GM23338 (cell line): ENCODE measurements around the gene STK39. TPM values are rescaled to one million over a fixed set of nuclear protein-coding genes. Genes with fewer than 3 reads are reported as not detected.

Source experiments
- ATAC-seq: fragments of 200-7000 bp; cut with Tn5 transposase; 3 replicates; pipeline ENCODE4 v1.9.1; 2020
- DNase-seq: peaks from one replicate; pipeline ENCODE4 v3.0.0-alpha.2; 2015; ENCODE audit warnings: low spot score
- H2AFZ ChIP-seq: fragments of 200-600 bp; sonication (generic); 2 replicates; pipeline ENCODE4 v1.8.0; 2016; ENCODE audit warnings: antibody characterized with exemption, mild to moderate bottlenecking, moderate library complexity
- H3F3A ChIP-seq: fragments of 200-600 bp; sonication (generic); replicated peaks from 2 replicates; pipeline ENCODE4 v1.8.0; 2017; ENCODE audit warnings: antibody characterized with exemption, mixed run types, low read depth
- H3K27ac ChIP-seq: fragments of 200-600 bp; sonication (generic); 2 replicates; pipeline ENCODE4 v1.6.1; 2016; ENCODE audit warnings: low read depth
- H3K27me3 ChIP-seq: fragments of 200-600 bp; sonication (generic); 2 replicates; pipeline ENCODE4 v1.8.0; 2016; ENCODE audit warnings: mild to moderate bottlenecking, mixed run types, moderate library complexity; ENCODE audit not compliant: insufficient read depth
- H3K36me3 ChIP-seq: fragments of 200-600 bp; sonication (generic); 2 replicates; pipeline ENCODE4 v1.8.0; 2016; ENCODE audit warnings: mild to moderate bottlenecking; ENCODE audit not compliant: insufficient read depth
- H3K4me1 ChIP-seq: fragments of 200-600 bp; sonication (generic); 2 replicates; pipeline ENCODE4 v1.8.0; 2016; ENCODE audit warnings: mild to moderate bottlenecking, moderate library complexity; ENCODE audit not compliant: insufficient read depth
- H3K4me2 ChIP-seq: fragments of 200-600 bp; sonication (generic); 2 replicates; pipeline ENCODE4 v1.7.1; 2017; ENCODE audit warnings: mixed run types
- H3K4me3 ChIP-seq: fragments of 200-600 bp; sonication (generic); 2 replicates; pipeline ENCODE4 v1.6.1; 2016; ENCODE audit warnings: mixed run types
- H3K79me2 ChIP-seq: fragments of 200-600 bp; sonication (generic); replicated peaks from 2 replicates; pipeline ENCODE4 v1.8.0; 2017; ENCODE audit warnings: mild to moderate bottlenecking; ENCODE audit not compliant: insufficient read depth
- H3K9me2 ChIP-seq: fragments of 200-600 bp; sonication (generic); 2 replicates; pipeline ENCODE4 v1.8.0; 2017; ENCODE audit not compliant: insufficient read depth
- H4K20me1 ChIP-seq: fragments of 200-600 bp; sonication (generic); replicated peaks from 2 replicates; pipeline ENCODE4 v1.8.0; 2017; ENCODE audit warnings: mild to moderate bottlenecking; ENCODE audit not compliant: insufficient read depth
- H3K27ac Mint-ChIP-seq: 2 replicates; pipeline ENCODE4 v1.8.0; 2020; ENCODE audit warnings: inconsistent platforms, mild to moderate bottlenecking, moderate library complexity, mixed read lengths
- H3K27me3 Mint-ChIP-seq: 3 replicates; pipeline ENCODE4 v1.8.0; 2022; ENCODE audit warnings: low read depth, mild to moderate bottlenecking, moderate library complexity, mixed read lengths, inconsistent platforms; ENCODE audit not compliant: insufficient read depth, poor library complexity
- H3K36me3 Mint-ChIP-seq: 3 replicates; pipeline ENCODE4 v1.8.0; 2021; ENCODE audit warnings: low read depth, mild to moderate bottlenecking, inconsistent platforms, moderate library complexity, mixed read lengths
- H3K4me1 Mint-ChIP-seq: 3 replicates; pipeline ENCODE4 v1.8.0; 2020; ENCODE audit warnings: mild to moderate bottlenecking, inconsistent platforms, mixed read lengths
- H3K4me3 Mint-ChIP-seq: 3 replicates; pipeline ENCODE4 v1.8.0; 2021; ENCODE audit warnings: moderate library complexity, mild to moderate bottlenecking, inconsistent platforms, mixed read lengths
- H3K9me3 Mint-ChIP-seq: 3 replicates; pipeline ENCODE4 v1.8.0; 2020; ENCODE audit warnings: moderate library complexity, mild to moderate bottlenecking, inconsistent platforms, mixed read lengths
- EZH2 ChIP-seq: fragments of 200-600 bp; sonication (generic); IDR thresholded peaks from one replicate; pipeline ENCODE4 v1.8.0; 2017; ENCODE audit warnings: antibody characterized with exemption, mild to moderate bottlenecking, low read depth; ENCODE audit not compliant: unreplicated experiment
- STAT1 ChIP-seq: IDR thresholded peaks from one replicate; pipeline ENCODE4 v1.6.1; 2016; ENCODE audit warnings: antibody characterized with exemption; ENCODE audit not compliant: unreplicated experiment
- polyA plus RNA-seq: library from polyadenylated mRNA; unstranded; fragments of >200 nt; fragmentation: Nextera tagmentation; extraction: Ambion mirVana; gene quantifications from 2 replicates; pipeline ENCODE4 v1.2.1, GENCODE V29; 2016
- total RNA-seq: library from RNA; depleted of rRNA; stranded (reverse); fragments of >200 nt; shearing (Covaris generic); gene quantifications from 2 replicates; pipeline ENCODE4 v1.2.3, GENCODE V29; 2014
- TF ChIP-seq, protein P1 (sequence below): IDR thresholded peaks from 2 replicates; pipeline ENCODE4 v1.6.1; 2016; ENCODE audit warnings: antibody characterized with exemption
- TF ChIP-seq, protein P2 (sequence below): fragments of 250-450 bp; sonication (Bioruptor Pico); IDR thresholded peaks from 2 replicates; pipeline ENCODE4 v1.5.0; 2020; ENCODE audit warnings: mild to moderate bottlenecking, moderate library complexity
- TF ChIP-seq, protein P3 (sequence below), 2 experiments: fragments of 200-600 bp in 1 of 2; sonication (generic) in 1 of 2; conservative IDR thresholded peaks; 2 replicates each; pipeline versions ENCODE4 v1.5.1 to v1.6.1; 2016 to 2017; ENCODE audit warnings: antibody characterized with exemption in 2 of 2, low read depth in 2 of 2, mild to moderate bottlenecking in 2 of 2, moderate library complexity in 1 of 2

The STK39 gene
- total and polyA plus RNA-seq, 2 experiments from 2014 or later: 9.5 to 16.9 TPM

DNA sequence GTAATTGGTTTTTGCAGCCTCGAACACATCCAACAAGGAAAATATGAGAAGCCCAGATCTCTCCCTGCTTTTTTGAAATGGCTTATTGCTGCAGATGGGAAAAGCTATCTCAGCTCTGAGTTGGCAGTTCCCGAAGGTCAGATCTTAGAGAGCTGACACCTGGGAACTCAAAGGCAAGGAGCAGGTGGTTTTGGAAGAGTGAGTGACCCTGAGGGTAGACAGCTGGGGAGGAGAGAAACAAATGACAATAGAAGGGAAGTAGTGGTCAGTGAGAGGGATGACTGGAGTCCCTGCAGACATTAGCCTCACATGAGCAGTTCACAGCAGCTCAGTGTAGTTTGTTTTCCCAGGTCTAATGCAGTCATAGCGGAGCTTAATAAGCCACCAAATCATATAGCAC, 317.9 kb downstream of the STK39 start (continued):
- TF ChIP-seq, protein P1, sequence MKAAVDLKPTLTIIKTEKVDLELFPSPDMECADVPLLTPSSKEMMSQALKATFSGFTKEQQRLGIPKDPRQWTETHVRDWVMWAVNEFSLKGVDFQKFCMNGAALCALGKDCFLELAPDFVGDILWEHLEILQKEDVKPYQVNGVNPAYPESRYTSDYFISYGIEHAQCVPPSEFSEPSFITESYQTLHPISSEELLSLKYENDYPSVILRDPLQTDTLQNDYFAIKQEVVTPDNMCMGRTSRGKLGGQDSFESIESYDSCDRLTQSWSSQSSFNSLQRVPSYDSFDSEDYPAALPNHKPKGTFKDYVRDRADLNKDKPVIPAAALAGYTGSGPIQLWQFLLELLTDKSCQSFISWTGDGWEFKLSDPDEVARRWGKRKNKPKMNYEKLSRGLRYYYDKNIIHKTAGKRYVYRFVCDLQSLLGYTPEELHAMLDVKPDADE: no peak
- TF ChIP-seq, protein P2, sequence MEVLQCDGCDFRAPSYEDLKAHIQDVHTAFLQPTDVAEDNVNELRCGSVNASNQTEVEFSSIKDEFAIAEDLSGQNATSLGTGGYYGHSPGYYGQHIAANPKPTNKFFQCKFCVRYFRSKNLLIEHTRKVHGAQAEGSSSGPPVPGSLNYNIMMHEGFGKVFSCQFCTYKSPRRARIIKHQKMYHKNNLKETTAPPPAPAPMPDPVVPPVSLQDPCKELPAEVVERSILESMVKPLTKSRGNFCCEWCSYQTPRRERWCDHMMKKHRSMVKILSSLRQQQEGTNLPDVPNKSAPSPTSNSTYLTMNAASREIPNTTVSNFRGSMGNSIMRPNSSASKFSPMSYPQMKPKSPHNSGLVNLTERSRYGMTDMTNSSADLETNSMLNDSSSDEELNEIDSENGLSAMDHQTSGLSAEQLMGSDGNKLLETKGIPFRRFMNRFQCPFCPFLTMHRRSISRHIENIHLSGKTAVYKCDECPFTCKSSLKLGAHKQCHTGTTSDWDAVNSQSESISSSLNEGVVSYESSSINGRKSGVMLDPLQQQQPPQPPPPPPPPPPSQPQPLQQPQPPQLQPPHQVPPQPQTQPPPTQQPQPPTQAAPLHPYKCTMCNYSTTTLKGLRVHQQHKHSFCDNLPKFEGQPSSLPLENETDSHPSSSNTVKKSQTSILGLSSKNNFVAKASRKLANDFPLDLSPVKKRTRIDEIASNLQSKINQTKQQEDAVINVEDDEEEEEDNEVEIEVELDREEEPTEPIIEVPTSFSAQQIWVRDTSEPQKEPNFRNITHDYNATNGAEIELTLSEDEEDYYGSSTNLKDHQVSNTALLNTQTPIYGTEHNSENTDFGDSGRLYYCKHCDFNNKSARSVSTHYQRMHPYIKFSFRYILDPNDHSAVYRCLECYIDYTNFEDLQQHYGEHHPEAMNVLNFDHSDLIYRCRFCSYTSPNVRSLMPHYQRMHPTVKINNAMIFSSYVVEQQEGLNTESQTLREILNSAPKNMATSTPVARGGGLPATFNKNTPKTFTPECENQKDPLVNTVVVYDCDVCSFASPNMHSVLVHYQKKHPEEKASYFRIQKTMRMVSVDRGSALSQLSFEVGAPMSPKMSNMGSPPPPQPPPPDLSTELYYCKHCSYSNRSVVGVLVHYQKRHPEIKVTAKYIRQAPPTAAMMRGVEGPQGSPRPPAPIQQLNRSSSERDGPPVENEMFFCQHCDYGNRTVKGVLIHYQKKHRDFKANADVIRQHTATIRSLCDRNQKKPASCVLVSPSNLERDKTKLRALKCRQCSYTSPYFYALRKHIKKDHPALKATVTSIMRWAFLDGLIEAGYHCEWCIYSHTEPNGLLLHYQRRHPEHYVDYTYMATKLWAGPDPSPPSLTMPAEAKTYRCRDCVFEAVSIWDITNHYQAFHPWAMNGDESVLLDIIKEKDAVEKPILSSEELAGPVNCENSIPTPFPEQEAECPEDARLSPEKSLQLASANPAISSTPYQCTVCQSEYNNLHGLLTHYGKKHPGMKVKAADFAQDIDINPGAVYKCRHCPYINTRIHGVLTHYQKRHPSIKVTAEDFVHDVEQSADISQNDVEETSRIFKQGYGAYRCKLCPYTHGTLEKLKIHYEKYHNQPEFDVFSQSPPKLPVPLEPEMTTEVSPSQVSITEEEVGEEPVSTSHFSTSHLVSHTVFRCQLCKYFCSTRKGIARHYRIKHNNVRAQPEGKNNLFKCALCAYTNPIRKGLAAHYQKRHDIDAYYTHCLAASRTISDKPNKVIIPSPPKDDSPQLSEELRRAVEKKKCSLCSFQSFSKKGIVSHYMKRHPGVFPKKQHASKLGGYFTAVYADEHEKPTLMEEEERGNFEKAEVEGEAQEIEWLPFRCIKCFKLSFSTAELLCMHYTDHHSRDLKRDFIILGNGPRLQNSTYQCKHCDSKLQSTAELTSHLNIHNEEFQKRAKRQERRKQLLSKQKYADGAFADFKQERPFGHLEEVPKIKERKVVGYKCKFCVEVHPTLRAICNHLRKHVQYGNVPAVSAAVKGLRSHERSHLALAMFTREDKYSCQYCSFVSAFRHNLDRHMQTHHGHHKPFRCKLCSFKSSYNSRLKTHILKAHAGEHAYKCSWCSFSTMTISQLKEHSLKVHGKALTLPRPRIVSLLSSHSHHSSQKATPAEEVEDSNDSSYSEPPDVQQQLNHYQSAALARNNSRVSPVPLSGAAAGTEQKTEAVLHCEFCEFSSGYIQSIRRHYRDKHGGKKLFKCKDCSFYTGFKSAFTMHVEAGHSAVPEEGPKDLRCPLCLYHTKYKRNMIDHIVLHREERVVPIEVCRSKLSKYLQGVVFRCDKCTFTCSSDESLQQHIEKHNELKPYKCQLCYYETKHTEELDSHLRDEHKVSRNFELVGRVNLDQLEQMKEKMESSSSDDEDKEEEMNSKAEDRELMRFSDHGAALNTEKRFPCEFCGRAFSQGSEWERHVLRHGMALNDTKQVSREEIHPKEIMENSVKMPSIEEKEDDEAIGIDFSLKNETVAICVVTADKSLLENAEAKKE (CRISPR knock-in tag): no peak

DNA sequence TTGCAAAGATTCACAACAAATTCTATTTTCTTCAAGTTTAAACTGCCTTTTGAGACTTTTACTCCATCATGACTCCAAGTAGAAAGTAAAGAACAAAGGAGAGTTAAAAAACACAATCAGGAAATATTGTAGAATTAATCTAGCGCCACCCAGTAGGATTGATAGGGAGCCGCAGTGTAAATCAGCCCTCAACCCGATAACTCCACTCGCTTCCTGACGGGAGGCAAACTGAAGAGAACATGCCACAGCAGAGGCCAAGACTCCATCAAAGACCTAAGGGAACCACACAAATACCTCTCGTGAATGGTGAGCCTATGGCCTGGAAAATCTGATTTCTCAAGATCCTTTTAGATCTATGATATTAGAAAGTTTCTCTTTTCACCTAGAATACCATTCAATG, 319.0 kb downstream of the STK39 start:
- Mint-ChIP-seq H3K27me3 (no peaks in the 10 kb centered on the region), H3K36me3 (no peaks in the 10 kb centered on the region), H3K9me3 (no peaks in the 10 kb centered on the region), H3K4me1 (no peaks in the 10 kb centered on the region; the same call in 2 of the 3 replicates), H3K27ac (no peak overlapping the region), H3K4me3 (no peak overlapping the region)
- Histone ChIP-seq H3K4me2 (no peak overlapping the region), H3K9me2 (peaks cover 15% of the 10 kb centered on the region; the same call in 1 of the 2 replicates), H3K4me1 (no peaks in the 10 kb centered on the region), H2AFZ (peak overlapping the region; percentile 75; the same call in 1 of the 2 replicates), H3K36me3 (no peaks in the 10 kb centered on the region), H3K4me3 (no peak overlapping the region), H3F3A (no peaks in the 10 kb centered on the region), H3K79me2 (no peaks in the 10 kb centered on the region), H4K20me1 (no peaks in the 10 kb centered on the region), H3K27me3 (no peaks in the 10 kb centered on the region), H3K27ac (no peak overlapping the region)
- ATAC-seq: peak; percentile 52; the same call in 2 of the 3 replicates
- DNase-seq: peak; percentile 45
- no peak for TF ChIP-seq EZH2
- TF ChIP-seq, protein P3, sequence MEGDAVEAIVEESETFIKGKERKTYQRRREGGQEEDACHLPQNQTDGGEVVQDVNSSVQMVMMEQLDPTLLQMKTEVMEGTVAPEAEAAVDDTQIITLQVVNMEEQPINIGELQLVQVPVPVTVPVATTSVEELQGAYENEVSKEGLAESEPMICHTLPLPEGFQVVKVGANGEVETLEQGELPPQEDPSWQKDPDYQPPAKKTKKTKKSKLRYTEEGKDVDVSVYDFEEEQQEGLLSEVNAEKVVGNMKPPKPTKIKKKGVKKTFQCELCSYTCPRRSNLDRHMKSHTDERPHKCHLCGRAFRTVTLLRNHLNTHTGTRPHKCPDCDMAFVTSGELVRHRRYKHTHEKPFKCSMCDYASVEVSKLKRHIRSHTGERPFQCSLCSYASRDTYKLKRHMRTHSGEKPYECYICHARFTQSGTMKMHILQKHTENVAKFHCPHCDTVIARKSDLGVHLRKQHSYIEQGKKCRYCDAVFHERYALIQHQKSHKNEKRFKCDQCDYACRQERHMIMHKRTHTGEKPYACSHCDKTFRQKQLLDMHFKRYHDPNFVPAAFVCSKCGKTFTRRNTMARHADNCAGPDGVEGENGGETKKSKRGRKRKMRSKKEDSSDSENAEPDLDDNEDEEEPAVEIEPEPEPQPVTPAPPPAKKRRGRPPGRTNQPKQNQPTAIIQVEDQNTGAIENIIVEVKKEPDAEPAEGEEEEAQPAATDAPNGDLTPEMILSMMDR (conservative IDR thresholded peaks at IDR 0.05; ENCODE audit: low read depth in 2 of 2): peak; percentile 32 to 40; a peak in 3 of 4 replicates
- TF ChIP-seq STAT1: no peak
